DOHH2 (cell line): ENCODE measurements around the gene KYAT1.

ENCODE experiments used
- H3F3A ChIP-seq: fragments of 200-600 bp; sonication (generic), shearing (Covaris generic); 2 replicates; pipeline ENCODE4 v1.6.0; 2016; ENCODE audit warnings: antibody characterized with exemption, mild to moderate bottlenecking; ENCODE audit not compliant: control insufficient read depth, insufficient read depth
- H3K27ac ChIP-seq: fragments of 200-600 bp; sonication (generic); 2 replicates; pipeline ENCODE4 v1.5.1; 2014; ENCODE audit warnings: low read depth, mild to moderate bottlenecking, low read length, moderate library complexity
- H3K27me3 ChIP-seq: fragments of 200-600 bp; sonication (generic); 2 replicates; pipeline ENCODE4 v1.6.1; 2014; ENCODE audit warnings: mild to moderate bottlenecking, low read length, mixed read lengths; ENCODE audit not compliant: control insufficient read depth
- H3K36me3 ChIP-seq: fragments of 200-600 bp; sonication (generic); 2 replicates; pipeline ENCODE4 v1.6.1; 2014; ENCODE audit warnings: mild to moderate bottlenecking, low read length, moderate library complexity, mixed read lengths; ENCODE audit not compliant: control insufficient read depth
- H3K4me1 ChIP-seq: fragments of 200-600 bp; sonication (generic); 2 replicates; pipeline ENCODE4 v1.6.1; 2014; ENCODE audit warnings: mild to moderate bottlenecking, low read length, mixed read lengths; ENCODE audit not compliant: control insufficient read depth
- H3K4me2 ChIP-seq: fragments of 200-600 bp; sonication (generic); 2 replicates; pipeline ENCODE4 v1.6.0; 2014; ENCODE audit warnings: mild to moderate bottlenecking, low read length, moderate library complexity
- H3K4me3 ChIP-seq: fragments of 200-600 bp; sonication (generic); 2 replicates; pipeline ENCODE4 v1.5.1; 2014; ENCODE audit warnings: mild to moderate bottlenecking, low read length, mixed read lengths
- H3K79me2 ChIP-seq: fragments of 200-600 bp; sonication (generic); 2 replicates; pipeline ENCODE4 v1.6.1; 2014; ENCODE audit warnings: mild to moderate bottlenecking, low read length, mixed read lengths; ENCODE audit not compliant: control insufficient read depth
- H3K9me2 ChIP-seq: fragments of 200-600 bp; sonication (generic); replicated peaks from 2 replicates; pipeline ENCODE4 v1.6.1; 2014; ENCODE audit warnings: mild to moderate bottlenecking, low read length, mixed read lengths; ENCODE audit not compliant: control insufficient read depth
- H3K9me3 ChIP-seq: fragments of 200-600 bp; sonication (generic); 2 replicates; pipeline ENCODE4 v1.6.1; 2014; ENCODE audit warnings: antibody characterized with exemption, low read length, mixed read lengths; ENCODE audit not compliant: control insufficient read depth, insufficient read depth
- H4K20me1 ChIP-seq: fragments of 200-600 bp; sonication (generic); 2 replicates; pipeline ENCODE4 v1.6.0; 2014; ENCODE audit warnings: low read depth, mild to moderate bottlenecking, antibody characterized with exemption, low read length, moderate library complexity; ENCODE audit not compliant: control insufficient read depth, insufficient read depth
- EZH2phosphoT487 ChIP-seq: fragments of 200-600 bp; sonication (generic); IDR thresholded peaks from 2 replicates; pipeline ENCODE4 v1.6.1; 2017; ENCODE audit warnings: borderline replicate concordance, mild to moderate bottlenecking, antibody characterized with exemption, low read length, moderate library complexity, mixed read lengths
- TF ChIP-seq, protein P1 (sequence below): fragments of 200-600 bp; sonication (generic); IDR thresholded peaks from one replicate; pipeline ENCODE4 v1.5.1; 2014; ENCODE audit warnings: antibody characterized with exemption, mild to moderate bottlenecking, low read depth, low read length; ENCODE audit not compliant: poor library complexity, severe bottlenecking

The KYAT1 gene

DNA sequence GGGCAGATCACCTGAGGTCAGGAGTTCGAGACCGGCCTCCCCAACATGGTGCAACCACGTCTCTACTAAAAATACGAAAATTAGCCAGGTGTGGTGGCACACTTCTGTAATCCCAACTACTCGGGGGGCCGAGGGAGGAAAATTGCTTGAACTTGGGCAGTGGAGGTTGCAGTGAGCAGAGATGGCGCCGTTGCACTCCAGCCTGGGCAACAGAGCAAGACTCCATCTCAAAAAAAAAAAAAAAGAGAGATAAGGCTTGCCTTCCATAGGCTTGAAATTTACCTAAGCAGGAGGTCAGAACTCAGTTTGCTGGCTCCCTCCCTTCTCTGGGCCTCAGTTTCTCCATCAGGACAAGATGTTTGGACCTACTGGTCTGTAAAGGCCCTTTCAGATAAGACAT lies 53.5 kb downstream of the KYAT1 start:
- no peaks in the 10 kb centered on the region for H3K27me3 ChIP-seq
- H3K4me2 ChIP-seq = peak overlapping the region; percentile 73
- no peaks in the 10 kb centered on the region for H3K9me3 ChIP-seq
- H3K4me1 ChIP-seq = peaks cover 13% of the 10 kb centered on the region
- H3K36me3 ChIP-seq = peaks cover 47% of the 10 kb centered on the region
- no peaks in the 10 kb centered on the region for H3K9me2 ChIP-seq
- H4K20me1 ChIP-seq = no peaks in the 10 kb centered on the region
- H3K79me2 ChIP-seq = peaks cover 24% of the 10 kb centered on the region
- no peak overlapping the region for H3K27ac ChIP-seq
- TF ChIP-seq, protein P1, sequence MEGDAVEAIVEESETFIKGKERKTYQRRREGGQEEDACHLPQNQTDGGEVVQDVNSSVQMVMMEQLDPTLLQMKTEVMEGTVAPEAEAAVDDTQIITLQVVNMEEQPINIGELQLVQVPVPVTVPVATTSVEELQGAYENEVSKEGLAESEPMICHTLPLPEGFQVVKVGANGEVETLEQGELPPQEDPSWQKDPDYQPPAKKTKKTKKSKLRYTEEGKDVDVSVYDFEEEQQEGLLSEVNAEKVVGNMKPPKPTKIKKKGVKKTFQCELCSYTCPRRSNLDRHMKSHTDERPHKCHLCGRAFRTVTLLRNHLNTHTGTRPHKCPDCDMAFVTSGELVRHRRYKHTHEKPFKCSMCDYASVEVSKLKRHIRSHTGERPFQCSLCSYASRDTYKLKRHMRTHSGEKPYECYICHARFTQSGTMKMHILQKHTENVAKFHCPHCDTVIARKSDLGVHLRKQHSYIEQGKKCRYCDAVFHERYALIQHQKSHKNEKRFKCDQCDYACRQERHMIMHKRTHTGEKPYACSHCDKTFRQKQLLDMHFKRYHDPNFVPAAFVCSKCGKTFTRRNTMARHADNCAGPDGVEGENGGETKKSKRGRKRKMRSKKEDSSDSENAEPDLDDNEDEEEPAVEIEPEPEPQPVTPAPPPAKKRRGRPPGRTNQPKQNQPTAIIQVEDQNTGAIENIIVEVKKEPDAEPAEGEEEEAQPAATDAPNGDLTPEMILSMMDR = peak; percentile 24
- no peak for TF ChIP-seq EZH2phosphoT487
- H3K4me3 ChIP-seq = peak overlapping the region; percentile 76
- no peaks in the 10 kb centered on the region for H3F3A ChIP-seq

DNA sequence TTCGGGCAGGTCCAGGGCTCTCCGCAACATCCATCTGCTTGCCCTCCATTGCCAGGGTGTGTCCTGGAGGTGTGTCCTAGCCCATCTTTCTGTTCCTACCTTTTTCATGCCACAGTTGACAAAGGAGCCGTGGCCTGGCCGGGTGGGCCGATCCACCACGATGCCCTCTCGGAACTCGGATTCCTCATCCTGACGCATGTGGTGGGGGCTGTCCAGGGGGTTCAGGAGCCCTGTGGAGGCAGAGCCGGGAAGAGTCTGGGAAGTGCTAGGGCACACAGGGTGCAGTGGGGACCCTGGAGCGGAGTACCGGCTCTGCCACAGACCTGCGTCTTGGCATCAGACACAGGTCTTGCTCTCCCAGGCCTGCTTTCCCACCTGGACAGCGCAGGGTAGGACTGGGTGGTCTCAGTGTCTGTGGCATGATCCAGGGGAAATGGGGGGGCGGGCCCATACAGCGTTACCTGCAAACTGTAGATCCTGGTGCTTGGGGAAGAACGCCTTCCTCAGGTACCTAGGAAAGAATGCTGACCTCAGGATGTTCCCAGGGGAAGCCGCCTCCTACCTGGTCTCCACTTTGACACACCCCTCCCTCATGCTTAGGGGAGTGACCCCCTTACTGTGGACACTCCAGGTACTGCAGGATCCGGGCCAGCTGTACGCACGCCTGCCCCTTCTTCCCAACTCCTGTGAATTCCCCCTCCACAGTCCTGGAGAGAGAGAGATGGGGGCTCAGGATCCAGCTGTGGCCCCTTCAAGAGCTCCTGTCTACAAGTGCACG lies 55.6 kb downstream of the KYAT1 start:
- Histone ChIP-seq H3K9me2 (no peaks in the 10 kb centered on the region), H3K27ac (no peak overlapping the region), H3K4me3 (no peak overlapping the region), H4K20me1 (no peaks in the 10 kb centered on the region), H3K27me3 (no peaks in the 10 kb centered on the region), H3K9me3 (no peaks in the 10 kb centered on the region), H3K4me1 (peaks cover 13% of the 10 kb centered on the region), H3K36me3 (peaks cover 68% of the 10 kb centered on the region), H3F3A (no peaks in the 10 kb centered on the region), H3K4me2 (no peak overlapping the region), H3K79me2 (peaks cover 24% of the 10 kb centered on the region)
- TF ChIP-seq EZH2phosphoT487 = no peak
- TF ChIP-seq, protein P1 = no peak

GRCh38 chr9:128824911-128825310 lies 56.8 kb downstream of the KYAT1 start:
- H3K79me2 ChIP-seq = peaks cover 31% of the 10 kb centered on the region
- no peaks in the 10 kb centered on the region for H4K20me1 ChIP-seq
- H3K27ac ChIP-seq = no peak overlapping the region
- no peaks in the 10 kb centered on the region for H3F3A ChIP-seq
- H3K36me3 ChIP-seq = peaks cover 80% of the 10 kb centered on the region
- H3K4me2 ChIP-seq = no peak overlapping the region
- peaks cover 14% of the 10 kb centered on the region for H3K4me1 ChIP-seq
- H3K9me3 ChIP-seq = no peaks in the 10 kb centered on the region
- no peaks in the 10 kb centered on the region for H3K9me2 ChIP-seq
- no peaks in the 10 kb centered on the region for H3K27me3 ChIP-seq
- no peak overlapping the region for H3K4me3 ChIP-seq
- TF ChIP-seq, protein P1 = no peak
- TF ChIP-seq EZH2phosphoT487 = no peak
